ENCODE data around the gene ST14.

DNA sequence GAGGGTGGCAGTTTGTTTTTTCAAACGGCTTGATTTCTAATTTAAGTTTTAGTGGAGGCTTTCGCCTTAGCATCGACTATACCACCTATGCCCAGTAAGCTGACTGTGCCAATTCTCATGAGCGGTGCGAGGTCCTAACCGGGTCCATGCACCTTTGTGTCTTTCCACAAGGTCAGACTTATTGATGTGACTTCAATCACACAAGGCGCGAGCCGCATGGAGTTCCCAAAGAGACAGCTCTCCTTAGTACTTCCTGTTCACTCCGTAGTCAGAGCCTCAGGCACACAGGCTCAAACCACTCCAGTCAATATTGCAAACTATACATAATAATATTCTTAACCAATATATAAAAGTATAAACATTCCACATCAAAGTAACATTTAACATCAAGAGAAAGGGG, 18.2 kb downstream of the ST14 start:
- TF ChIP-seq, protein P1, sequence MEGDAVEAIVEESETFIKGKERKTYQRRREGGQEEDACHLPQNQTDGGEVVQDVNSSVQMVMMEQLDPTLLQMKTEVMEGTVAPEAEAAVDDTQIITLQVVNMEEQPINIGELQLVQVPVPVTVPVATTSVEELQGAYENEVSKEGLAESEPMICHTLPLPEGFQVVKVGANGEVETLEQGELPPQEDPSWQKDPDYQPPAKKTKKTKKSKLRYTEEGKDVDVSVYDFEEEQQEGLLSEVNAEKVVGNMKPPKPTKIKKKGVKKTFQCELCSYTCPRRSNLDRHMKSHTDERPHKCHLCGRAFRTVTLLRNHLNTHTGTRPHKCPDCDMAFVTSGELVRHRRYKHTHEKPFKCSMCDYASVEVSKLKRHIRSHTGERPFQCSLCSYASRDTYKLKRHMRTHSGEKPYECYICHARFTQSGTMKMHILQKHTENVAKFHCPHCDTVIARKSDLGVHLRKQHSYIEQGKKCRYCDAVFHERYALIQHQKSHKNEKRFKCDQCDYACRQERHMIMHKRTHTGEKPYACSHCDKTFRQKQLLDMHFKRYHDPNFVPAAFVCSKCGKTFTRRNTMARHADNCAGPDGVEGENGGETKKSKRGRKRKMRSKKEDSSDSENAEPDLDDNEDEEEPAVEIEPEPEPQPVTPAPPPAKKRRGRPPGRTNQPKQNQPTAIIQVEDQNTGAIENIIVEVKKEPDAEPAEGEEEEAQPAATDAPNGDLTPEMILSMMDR (IDR thresholded peaks at IDR 0.05) = no peak
- TF ChIP-seq POLR2A (IDR thresholded peaks at IDR 0.05) (no peak), POLR2AphosphoS5 (IDR thresholded peaks at IDR 0.05) (no peak)
